GM19328 (cell line): ENCODE measurements around the gene RASGEF1B.
A peak's percentile ranks its signal among the peaks of the same experiment; 100 is the strongest.
"Not testable (repeated sequence)": the region's sequence is repeated elsewhere in the genome, so short reads cannot be mapped to it uniquely, and the experiment has no call there.

Experiments used
- ATAC-seq: cut with Tn5 transposase; IDR thresholded peaks from one replicate; pipeline ENCODE4 v1.9.1; 2021; ENCODE audit warnings: mild to moderate bottlenecking, moderate library complexity; ENCODE audit not compliant: unreplicated experiment

The RASGEF1B gene

GRCh38 chr4:81498551-81499099 lies 26.9 kb upstream of the RASGEF1B start:
- no peak for ATAC-seq

- no peak for ATAC-seq
Measured at GRCh38 chr4:81498046-81498445, 26.3 kb upstream of the RASGEF1B start.

GRCh38 chr4:81495345-81495744 lies 23.6 kb upstream of the RASGEF1B start:
- ATAC-seq, result no peak

GRCh38 chr4:81494031-81494431 lies 22.3 kb upstream of the RASGEF1B start:
- ATAC-seq, result no peak

GRCh38 chr4:81492606-81493230 lies 21.0 kb upstream of the RASGEF1B start:
- ATAC-seq, result no peak

GRCh38 chr4:81491943-81492342 lies 20.2 kb upstream of the RASGEF1B start:
- ATAC-seq, result peak; percentile 56

GRCh38 chr4:81490403-81491160 lies 18.9 kb upstream of the RASGEF1B start:
- ATAC-seq, result no peak

- no peak for ATAC-seq
Measured at GRCh38 chr4:81486502-81486901, 14.8 kb upstream of the RASGEF1B start.

GRCh38 chr4:81485310-81485980 lies 13.7 kb upstream of the RASGEF1B start:
- no peak for ATAC-seq

- ATAC-seq, result no peak
Measured at GRCh38 chr4:81482326-81482725, 10.6 kb upstream of the RASGEF1B start.

- ATAC-seq, result no peak
Measured at GRCh38 chr4:81481151-81481550, 9.4 kb upstream of the RASGEF1B start.

- ATAC-seq, result not testable (repeated sequence)
Measured at GRCh38 chr4:81479573-81479972, 7.9 kb upstream of the RASGEF1B start.

- not testable (repeated sequence) for ATAC-seq
Measured at GRCh38 chr4:81473331-81474265, 1.9 kb upstream of the RASGEF1B start.

- ATAC-seq, result peak; percentile 42
Measured at GRCh38 chr4:81472281-81473182, 825 bp upstream of the RASGEF1B start.

- ATAC-seq, result no peak
Measured at GRCh38 chr4:81471298-81471587, 464 bp downstream of the RASGEF1B start.

GRCh38 chr4:81470456-81471297 lies 1.0 kb downstream of the RASGEF1B start:
- ATAC-seq, result no peak

- ATAC-seq, result no peak
Measured at GRCh38 chr4:81469781-81470455, 1.8 kb downstream of the RASGEF1B start.

GRCh38 chr4:81468678-81469077 lies 3.0 kb downstream of the RASGEF1B start:
- no peak for ATAC-seq

- no peak for ATAC-seq
Measured at GRCh38 chr4:81467672-81467964, 4.1 kb downstream of the RASGEF1B start.
